ENCODE results near the gene MYL1.

MYL1 gene

GRCh38 chr2:210309548-210310233, 5.3 kb downstream of the MYL1 start:
- Histone ChIP-seq H3K27me3 (ENCODE audit: insufficient read depth, low read length, poor library complexity, severe bottlenecking) (no peaks in the 10 kb centered on the region), H3F3A (ENCODE audit: low read depth) (no peaks in the 10 kb centered on the region), H3K9me2 (replicated peaks; ENCODE audit: low read depth, low read length) (no peaks in the 10 kb centered on the region), H3K4me1 (ENCODE audit: insufficient read depth, low read length, poor library complexity, severe bottlenecking) (no peaks in the 10 kb centered on the region), H3K4me3 (ENCODE audit: low read length, poor library complexity, severe bottlenecking) (no peak overlapping the region), H2AFZ (ENCODE audit: low read length) (no peak overlapping the region), H4K20me1 (ENCODE audit: insufficient read depth, low read length, poor library complexity, severe bottlenecking) (no peaks in the 10 kb centered on the region), H3K9me3 (ENCODE audit: insufficient read depth, low read depth, low read length) (no peaks in the 10 kb centered on the region), H3K36me3 (ENCODE audit: insufficient read depth, low read length) (no peaks in the 10 kb centered on the region), H3K79me2 (ENCODE audit: insufficient read depth, low read length) (no peaks in the 10 kb centered on the region), H3K4me2 (ENCODE audit: low read depth, low read length, poor library complexity, severe bottlenecking) (no peak overlapping the region), H3K9ac (ENCODE audit: low read depth, low read length, poor library complexity, severe bottlenecking) (no peak overlapping the region)
- TF ChIP-seq EZH2phosphoT487 (IDR thresholded peaks at IDR 0.05; ENCODE audit: borderline replicate concordance) (no peak), CTCF (conservative IDR thresholded peaks at IDR 0.05; ENCODE audit: low read length) (no peak)

GRCh38 chr2:210303498-210303897, 11.5 kb downstream of the MYL1 start:
- Histone ChIP-seq H3K4me2 (ENCODE audit: low read depth, low read length, poor library complexity, severe bottlenecking) (no peak overlapping the region), H3K9me3 (ENCODE audit: insufficient read depth, low read depth, low read length) (no peaks in the 10 kb centered on the region), H2AFZ (ENCODE audit: low read length) (no peak overlapping the region), H3K4me1 (ENCODE audit: insufficient read depth, low read length, poor library complexity, severe bottlenecking) (no peaks in the 10 kb centered on the region), H3K36me3 (ENCODE audit: insufficient read depth, low read length) (no peaks in the 10 kb centered on the region), H3K9me2 (replicated peaks; ENCODE audit: low read depth, low read length) (no peaks in the 10 kb centered on the region; the same call in 1 of the 2 replicates), H3K4me3 (ENCODE audit: low read length, poor library complexity, severe bottlenecking) (no peak overlapping the region), H3K27me3 (ENCODE audit: insufficient read depth, low read length, poor library complexity, severe bottlenecking) (no peaks in the 10 kb centered on the region), H3K9ac (ENCODE audit: low read depth, low read length, poor library complexity, severe bottlenecking) (no peak overlapping the region), H4K20me1 (ENCODE audit: insufficient read depth, low read length, poor library complexity, severe bottlenecking) (no peaks in the 10 kb centered on the region), H3F3A (ENCODE audit: low read depth) (no peaks in the 10 kb centered on the region), H3K79me2 (ENCODE audit: insufficient read depth, low read length) (no peaks in the 10 kb centered on the region)
- TF ChIP-seq EZH2phosphoT487 (IDR thresholded peaks at IDR 0.05; ENCODE audit: borderline replicate concordance), result no peak
- TF ChIP-seq CTCF (conservative IDR thresholded peaks at IDR 0.05; ENCODE audit: low read length), result no peak

GRCh38 chr2:210302326-210302725, 12.6 kb downstream of the MYL1 start:
- H3K4me2 ChIP-seq (ENCODE audit: low read depth, low read length, poor library complexity, severe bottlenecking), result no peak overlapping the region
- no peaks in the 10 kb centered on the region for H3K79me2 ChIP-seq (ENCODE audit: insufficient read depth, low read length)
- no peaks in the 10 kb centered on the region for H3K4me1 ChIP-seq (ENCODE audit: insufficient read depth, low read length, poor library complexity, severe bottlenecking)
- H2AFZ ChIP-seq (ENCODE audit: low read length), result no peak overlapping the region
- TF ChIP-seq EZH2phosphoT487 (IDR thresholded peaks at IDR 0.05; ENCODE audit: borderline replicate concordance) (no peak), CTCF (conservative IDR thresholded peaks at IDR 0.05; ENCODE audit: low read length) (no peak)
- no peaks in the 10 kb centered on the region for H4K20me1 ChIP-seq (ENCODE audit: insufficient read depth, low read length, poor library complexity, severe bottlenecking)
- no peaks in the 10 kb centered on the region for H3K9me3 ChIP-seq (ENCODE audit: insufficient read depth, low read depth, low read length)
- H3K27me3 ChIP-seq (ENCODE audit: insufficient read depth, low read length, poor library complexity, severe bottlenecking), result no peaks in the 10 kb centered on the region
- no peak overlapping the region for H3K9ac ChIP-seq (ENCODE audit: low read depth, low read length, poor library complexity, severe bottlenecking)
- H3K36me3 ChIP-seq (ENCODE audit: insufficient read depth, low read length), result no peaks in the 10 kb centered on the region
- no peaks in the 10 kb centered on the region; the same call in 1 of the 2 replicates for H3K9me2 ChIP-seq (replicated peaks; ENCODE audit: low read depth, low read length)
- no peaks in the 10 kb centered on the region for H3F3A ChIP-seq (ENCODE audit: low read depth)
- H3K4me3 ChIP-seq (ENCODE audit: low read length, poor library complexity, severe bottlenecking), result no peak overlapping the region
